Caki2 (cell line): ENCODE measurements around the gene EEFSEC. TPM values are rescaled to one million over a fixed set of nuclear protein-coding genes. Genes with fewer than 3 reads are reported as not detected.

ENCODE experiments used
- DNase-seq: peaks from one replicate; pipeline ENCODE4 v3.0.0-alpha.2; 2015; ENCODE audit warnings: low read depth
- in situ Hi-C: cut with HindIII; loops from 2 replicates; pipeline ENCODE4 v1.10.0; 2016; ENCODE audit warnings: low sequenced_read_pairs, low pct_unique_long_range_greater_than_20kb, mixed read lengths
- total RNA-seq: library from RNA; depleted of rRNA; stranded (reverse); fragments of >200 nt; shearing (Covaris generic); gene quantifications from 2 replicates; pipeline ENCODE4 v1.2.3, GENCODE V29; 2014; ENCODE audit warnings: low replicate concordance

Gene EEFSEC
- total RNA-seq, 1 experiment from 2014 or later, result 10.3 TPM

DNA sequence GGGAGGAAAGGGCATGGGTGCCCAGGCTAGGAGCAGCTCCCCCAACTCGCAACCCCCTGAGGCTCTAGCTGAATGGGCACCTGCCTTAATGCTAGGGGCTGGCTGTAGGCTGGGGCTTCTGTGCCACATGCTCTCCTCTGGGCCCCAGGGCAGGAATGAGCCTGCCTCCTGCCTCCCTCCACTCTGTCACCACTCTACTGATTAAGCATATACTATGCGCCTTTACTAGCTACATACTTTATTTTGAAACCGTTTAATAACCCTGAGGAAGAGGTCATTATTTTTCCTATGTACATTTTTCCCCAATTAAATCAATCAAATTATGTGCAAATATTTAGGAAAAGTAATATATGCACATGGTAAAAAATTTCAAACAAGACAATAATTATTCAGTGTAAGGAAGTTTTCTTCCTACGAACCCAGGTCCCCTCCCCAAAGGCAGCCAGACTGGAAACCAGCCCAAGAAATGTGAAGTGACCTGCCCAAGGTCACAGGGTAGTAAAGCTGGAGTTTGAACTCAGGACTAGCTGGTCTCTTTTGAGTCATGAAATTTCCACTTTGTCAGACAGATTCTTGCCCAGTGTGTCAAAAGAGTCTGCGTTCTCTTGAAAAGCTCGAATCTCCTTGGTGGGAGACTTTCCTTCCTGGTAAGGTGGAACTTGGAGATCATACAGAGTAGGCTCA, 190.9 kb downstream of the EEFSEC start:
- in situ Hi-C loops, result no loop called here
- no peak for DNase-seq

DNA sequence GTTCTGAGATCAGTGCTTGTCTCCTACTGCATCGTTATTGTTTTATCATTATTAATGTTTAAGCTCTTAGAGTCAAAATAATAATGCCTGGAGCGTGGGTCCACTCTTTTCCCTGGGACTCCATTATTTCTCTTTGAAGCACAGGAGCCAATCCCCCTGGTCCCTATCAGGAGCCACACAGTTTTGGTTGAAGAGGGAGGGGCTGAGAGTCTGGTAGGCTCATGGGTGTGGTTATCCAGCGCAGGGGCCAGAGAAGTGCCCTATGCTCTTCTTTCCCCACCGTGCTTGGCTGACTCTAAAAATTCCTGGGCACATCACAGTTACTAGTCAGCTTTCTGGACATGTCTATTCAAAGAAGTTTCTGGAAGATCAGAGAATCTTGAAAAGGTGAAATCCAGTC, 191.9 kb downstream of the EEFSEC start:
- in situ Hi-C loops, result no loop called here
- DNase-seq, result no peak

DNA sequence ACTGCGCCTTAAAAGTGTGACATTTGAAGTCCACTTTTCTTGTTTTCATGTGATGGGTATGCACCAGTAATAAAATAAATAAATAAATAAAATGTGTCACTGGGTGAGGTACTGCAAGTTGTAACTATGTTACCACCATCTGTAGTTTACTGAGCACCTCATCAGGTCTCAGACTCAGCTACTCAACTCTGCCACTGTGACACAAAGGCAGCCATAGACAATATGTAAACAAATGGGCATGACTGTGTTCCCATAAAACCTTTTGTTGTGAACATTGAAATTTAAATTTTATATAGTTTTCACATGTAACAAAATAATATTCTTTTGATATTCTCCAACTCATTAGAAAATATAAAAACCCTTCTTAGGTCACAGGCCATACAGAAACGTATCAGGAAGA, 193.3 kb downstream of the EEFSEC start:
- DNase-seq, result no peak
- in situ Hi-C loops, result no loop called here

DNA sequence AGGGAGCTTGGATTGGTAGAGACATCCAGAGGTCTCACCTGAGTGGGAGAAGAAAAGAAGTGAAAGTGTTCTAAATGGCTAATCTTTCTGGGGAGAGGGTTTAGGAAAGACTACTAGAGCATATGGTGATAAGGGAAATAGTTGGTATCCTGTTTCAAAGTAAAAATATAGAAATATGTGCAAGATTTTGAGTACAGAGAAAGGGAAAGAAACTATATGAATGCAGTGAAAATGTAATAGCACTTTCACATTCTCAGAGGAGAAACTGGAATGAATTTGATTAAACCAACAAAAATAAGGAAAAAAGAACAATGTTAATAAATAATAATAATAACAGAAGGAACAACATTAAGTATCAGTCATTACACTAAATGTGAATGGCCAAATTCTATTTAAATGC, 194.0 kb downstream of the EEFSEC start:
- in situ Hi-C loops, result no loop called here
- no peak for DNase-seq

DNA sequence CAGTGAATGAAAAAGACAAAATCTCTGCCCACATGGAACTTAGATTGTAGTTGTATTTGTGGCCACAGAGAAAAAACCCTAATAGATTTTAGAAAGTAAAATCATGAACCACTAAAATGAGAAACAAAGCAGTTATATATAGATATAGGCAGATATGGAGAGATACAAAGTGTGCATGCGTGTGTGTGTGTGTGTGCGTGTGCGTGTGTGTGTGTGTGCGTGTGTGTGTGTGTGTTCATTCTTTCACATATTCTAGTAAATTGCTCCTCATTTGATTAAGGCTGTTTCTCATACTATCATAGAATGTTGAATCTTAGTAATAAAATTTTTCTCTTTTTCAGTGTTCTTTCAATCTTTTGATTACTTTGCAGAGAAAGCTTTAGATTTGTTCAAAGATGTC, 194.8 kb downstream of the EEFSEC start:
- DNase-seq, result no peak
- in situ Hi-C loops, result no loop called here

DNA sequence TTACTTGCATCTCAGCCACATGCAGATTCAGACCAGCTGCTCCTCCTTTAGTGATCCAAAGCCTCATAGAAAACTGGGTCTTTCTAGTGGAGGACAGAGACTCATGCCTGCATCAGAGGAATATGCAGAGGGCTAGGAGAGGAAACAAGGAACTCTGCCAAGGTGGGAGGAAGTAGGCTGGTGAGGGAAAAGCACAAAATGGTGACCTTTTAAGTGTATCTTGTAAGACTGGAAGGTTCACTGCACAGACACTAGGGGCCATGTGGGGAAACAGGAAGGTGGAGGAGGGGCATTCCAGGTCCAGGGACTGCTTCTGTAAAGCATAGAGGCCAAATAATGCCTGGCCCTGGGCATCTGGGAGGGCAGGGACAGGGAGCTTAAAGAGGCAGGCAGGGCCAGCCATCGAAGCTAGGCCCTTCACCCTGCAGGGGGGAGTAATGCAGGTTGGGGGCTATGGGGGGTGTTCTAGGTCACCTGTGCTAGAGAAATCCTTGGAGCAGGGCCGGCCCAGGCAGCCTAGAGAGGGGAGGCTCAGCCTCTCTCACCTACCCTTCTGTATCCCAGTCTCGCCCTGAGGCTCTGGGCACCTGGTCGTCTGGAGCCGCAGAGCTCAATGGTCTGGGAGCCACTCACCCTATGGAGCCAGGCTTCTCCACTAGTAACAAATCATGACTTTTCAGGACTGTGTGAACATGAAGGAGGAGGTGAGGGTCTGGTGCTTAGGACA, 195.7 kb downstream of the EEFSEC start:
- in situ Hi-C loops, result no loop called here

DNA sequence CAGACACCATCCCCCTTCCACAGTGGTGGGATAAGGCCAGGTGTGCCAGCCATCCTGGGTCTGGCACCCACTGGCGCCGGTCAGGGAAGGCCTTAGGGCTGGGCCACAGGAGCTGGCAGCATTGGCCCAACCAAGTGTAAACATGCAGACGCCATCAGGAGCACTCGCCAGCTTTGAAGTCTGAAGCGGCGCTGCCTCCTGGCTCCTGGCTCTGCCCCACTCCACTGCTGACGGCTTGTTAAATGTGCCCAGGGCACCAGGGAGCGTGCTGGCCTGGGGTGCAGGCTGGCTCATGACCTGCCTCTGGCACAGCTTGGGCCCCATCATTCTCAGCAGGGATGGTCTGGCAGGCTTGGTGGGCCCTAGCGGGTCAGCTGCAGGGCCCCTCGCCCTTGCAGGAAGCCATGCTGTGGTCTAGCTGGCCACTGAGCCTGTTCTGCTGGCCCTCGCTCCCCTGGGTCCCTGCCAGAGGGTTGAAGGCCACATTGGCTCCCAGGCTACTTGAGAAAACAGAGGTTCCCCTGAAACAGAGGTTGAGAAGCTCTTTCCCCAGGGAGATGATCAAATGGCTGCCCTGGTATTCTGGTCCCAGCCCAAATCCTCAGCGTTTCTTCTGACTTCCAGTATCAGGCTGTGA, 196.8 kb downstream of the EEFSEC start:
- in situ Hi-C loops, result no loop called here

More for the DNA sequence above, 195.7 kb downstream of the EEFSEC start:
- no peak for DNase-seq

DNA sequence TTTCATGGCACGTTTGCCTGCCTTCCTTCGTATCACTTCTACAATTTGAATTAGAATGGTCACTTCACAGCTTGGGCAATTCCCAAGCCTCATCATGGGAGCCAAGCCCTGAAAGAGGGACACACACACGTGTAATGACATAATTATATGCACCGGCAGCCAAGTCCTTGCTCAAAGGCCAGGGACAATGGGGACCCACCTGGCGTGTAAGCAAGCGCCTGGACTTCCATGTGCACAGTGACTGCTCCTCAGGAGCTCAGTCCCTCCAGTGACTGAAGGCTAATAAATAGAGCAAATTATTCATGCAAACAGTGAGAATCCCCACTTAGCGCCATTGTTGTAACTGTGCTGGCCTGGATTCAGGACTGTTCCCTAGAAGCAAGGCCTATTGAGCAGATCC, 198.3 kb downstream of the EEFSEC start:
- DNase-seq, result no peak
- in situ Hi-C loops, result no loop called here

More for the DNA sequence above, 196.8 kb downstream of the EEFSEC start:
- no peak for DNase-seq

DNA sequence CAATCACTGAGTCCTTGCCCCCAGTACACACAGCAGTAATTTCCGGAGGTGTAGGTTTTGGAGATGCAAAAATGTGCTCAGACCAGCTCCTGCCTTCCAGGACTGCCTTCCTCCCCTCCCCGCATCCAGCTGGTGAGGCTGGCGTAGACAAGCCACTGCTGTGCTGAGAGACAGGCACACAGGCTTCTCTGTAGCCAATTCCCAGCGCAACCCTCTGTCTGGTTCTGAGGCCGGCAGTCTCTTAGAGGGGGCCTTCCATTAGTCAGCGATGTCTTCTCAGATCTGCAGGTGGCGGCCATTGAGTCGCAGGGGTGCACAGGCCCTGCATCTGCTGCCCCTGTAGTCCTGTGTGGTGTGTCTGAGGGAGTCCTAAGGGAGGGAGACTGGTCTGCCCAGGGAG, 199.0 kb downstream of the EEFSEC start:
- no peak for DNase-seq
- in situ Hi-C loops, result no loop called here

DNA sequence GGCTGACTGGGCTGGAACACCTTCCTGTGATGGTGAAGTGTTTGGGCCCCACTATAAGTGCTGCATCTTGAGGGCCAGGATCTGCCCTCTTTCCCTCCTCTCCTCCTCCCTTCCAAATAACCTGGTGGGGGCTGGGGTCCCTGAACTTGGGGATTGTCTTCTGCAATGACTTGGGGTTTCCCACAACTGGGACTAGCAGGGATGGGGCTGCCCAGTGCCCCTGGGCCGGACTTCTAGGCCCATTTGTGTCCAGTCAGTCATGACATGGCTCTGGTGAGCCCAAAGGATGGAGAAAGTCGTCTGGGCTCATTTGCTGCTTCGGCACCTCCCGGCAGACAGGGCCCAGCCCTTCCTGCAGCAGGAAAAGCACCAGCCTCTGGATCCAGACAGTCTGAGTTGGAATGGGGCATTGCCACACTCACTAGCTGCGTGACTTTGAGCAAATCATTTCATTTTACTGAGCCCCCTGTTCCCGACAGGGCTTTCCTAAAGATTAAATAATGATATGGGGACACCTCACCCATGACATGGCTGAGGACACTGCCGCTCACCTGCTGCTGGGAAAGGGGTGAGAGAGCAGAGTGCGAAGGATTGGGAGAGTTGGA, 200.2 kb downstream of the EEFSEC start:
- no peak for DNase-seq
- in situ Hi-C loops, result no loop called here

DNA sequence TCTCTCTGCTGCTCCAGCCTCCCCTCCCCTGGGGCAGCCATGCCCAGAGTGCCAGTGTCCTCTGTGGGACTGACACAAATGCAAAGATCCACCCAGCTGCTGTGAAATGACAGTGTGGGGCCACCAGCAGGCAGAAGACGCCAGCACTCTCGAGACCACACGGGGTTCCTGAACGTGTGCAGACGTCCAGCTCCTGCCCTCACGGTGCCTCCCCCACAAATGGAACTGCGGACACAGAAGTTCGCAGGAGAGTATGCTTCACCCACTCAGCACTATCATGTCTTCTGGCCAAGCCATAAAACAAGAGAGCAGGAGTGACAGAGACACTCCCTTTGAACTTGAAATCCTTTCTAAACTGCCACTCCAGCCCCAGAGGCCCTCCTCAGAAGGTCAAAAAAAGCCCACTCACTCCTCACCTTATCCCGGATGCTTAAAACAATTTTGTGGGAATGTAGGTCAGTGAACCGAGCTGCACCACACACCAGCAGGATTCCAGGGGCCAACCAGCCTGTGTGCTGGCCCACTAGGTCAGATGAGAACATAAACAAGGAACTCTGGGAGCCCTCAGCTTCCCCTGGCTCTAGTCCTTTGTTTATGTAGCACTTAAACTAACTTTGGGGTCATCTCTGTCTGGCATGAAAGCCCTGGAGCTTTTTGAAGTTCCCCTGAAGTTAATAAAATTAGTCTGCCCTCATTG, 200.9 kb downstream of the EEFSEC start:
- in situ Hi-C loops, result no loop called here
- no peak for DNase-seq

DNA sequence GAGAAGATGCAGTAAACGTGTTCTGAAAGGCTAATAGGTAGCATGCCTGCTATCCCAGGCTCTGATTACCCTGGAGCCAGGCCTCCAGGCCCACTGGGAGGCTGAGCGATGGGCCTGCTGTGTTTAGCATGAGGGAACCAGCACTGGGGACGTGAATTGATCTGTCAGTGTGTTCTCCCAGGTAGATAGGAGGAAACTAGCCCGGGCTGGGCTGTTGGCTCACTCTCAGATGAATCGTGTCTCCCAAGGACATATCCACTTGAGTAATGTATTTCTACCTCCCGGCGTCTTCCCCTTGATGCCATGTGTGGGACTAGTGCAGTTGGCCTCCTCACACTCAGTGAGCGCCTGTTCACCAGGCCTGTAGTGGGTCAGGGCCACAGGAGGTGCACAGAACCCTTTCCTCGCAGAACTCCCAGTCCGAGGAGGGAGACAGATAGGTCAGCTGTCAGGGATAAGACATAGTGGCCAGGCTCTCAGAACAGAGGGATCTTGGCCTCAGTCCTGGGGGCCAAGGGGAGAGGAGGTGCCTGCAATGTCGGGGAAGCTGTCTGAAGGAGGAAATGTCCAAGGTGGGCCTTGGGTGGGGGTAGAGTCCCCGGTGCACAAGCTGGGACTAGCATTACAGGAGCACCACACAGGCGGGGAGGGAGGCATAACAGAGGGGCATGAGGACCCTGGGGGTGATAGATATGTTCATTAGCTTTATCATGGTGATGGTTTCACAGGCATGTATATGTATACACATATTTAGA, 201.7 kb downstream of the EEFSEC start:
- in situ Hi-C loops, result no loop called here
- DNase-seq, result no peak

DNA sequence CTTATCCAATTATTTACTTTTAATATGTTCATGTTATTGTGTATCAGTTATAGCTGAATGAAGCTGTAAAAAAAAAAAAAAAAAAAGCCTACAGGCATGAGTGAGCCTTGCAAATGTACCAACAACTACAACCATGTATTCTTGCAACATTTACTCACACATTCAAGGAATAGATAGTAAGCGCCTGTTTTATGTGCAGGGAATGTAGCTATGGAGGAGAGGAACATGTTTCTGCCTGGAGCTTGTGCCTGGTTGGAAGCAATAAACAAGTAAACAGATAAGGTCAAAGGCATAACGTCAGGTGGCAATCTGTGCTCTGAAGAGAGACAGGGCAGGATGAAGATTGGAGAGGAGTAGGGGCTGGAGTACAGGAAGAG, 202.2 kb downstream of the EEFSEC start:
- no peak for DNase-seq
- in situ Hi-C loops, result no loop called here

DNA sequence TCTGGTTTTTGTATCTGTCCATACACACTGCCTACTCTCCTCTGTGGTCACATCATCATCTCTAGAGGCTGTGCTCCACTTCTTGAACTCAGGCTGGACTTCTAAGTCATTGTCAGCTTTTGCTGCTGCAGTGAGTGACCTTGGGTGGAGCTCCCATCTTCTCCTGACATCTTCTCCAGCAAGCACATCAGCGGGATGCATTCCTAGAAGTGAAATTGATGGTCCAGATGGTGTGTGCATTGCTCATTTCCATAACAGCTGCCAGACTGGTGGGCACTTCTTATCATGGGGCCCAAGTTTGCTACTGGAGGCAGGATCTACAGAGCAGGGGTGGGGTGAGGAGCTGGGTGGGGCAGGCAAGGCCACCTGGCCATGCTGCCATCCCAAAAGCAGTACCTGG, 203.5 kb downstream of the EEFSEC start:
- in situ Hi-C loops, result no loop called here
- DNase-seq, result no peak

DNA sequence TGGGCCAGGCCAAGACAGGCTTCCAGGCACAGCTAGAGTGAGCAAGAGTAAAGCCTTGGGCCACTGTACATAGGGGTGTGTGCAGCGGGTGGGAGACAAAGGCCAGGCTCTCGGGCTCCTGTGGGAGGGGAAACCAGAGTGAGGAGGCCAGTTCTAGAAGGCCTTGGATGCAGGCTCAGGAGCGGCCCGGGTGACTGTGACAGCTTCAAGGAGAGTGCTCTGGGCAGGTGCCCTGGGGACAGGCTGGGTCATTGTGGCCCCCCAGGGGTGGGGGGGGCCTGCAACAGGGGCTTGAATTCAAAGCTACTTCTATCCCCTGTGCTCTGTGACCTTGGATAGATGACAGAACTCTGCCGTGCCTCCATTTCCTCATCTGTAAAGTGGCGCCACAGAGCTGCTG, 204.3 kb downstream of the EEFSEC start:
- DNase-seq, result no peak
- in situ Hi-C loops, result no loop called here

DNA sequence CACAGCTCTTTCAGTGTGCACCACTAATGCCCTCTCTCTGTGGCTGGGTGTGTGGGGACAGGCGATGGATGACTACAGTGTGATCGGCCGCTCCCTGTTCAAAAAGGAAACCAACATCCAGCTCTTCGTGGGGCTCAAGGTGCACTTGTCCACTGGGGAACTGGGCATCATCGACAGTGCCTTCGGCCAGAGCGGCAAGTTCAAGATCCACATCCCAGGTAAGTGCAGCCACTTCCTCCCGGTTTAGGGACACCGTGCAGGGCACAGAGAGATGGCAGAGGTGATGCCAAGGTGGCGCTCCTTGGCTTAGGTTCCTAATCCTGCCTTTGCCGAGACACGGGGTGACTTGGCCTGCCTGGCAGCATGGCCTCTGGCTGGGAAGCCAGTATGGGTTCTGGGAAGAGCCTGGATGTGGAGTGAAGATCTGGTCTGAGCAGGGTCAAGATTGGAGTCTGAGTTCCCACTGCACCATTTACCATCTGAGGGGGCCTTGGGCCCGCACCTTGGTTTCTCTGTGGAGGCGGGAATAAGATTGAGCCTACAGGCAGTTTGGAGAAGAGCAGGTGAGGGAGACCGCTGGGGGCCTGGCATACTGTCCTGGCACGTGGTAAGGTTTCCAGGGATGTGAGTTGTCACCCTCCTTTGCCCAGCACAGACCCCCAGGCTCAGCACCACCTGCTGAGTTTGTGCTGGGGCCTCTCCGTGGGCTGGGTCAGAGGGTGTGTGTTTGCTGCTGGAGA, 205.0 kb downstream of the EEFSEC start:
- no peak for DNase-seq
- in situ Hi-C loops, result no loop called here

DNA sequence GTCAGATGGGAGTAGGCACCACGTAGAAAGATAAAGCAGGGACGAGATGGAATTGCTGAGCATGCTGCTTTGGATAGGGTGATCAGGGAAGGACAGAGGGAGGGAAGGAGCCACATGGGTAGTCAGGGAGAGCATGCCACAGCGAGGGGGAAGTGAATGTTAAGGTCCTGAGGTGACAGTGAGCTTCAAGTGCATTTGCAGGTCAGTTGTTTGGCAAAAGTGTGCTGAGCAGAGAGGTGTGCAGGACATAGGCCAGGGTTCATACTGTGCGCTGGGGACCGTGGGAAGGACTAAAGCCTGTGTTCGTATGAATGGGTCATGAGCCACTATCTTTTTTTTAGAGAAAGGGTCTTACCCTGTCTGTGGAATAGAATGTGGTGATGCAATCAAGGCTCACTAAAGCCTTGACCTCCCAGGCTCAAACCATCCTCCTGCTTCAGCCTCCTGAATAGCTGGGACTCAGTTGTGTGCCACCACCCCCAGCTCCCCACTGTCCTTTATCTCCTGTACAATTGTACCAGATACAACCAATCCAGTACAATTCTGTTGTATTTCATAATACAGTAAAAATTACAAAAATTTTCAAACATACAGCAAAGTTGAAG, 205.9 kb downstream of the EEFSEC start:
- no peak for DNase-seq
- in situ Hi-C loops, result no loop called here
